Gastroesophageal sphincter (tissue), 3 donors: Measurements from ENCODE around the gene IL22RA2.

Experiments
- CTCF ChIP-seq, 4 experiments: fragments of 200-600 bp in 2 of 4; fragments of 450-650 bp in 2 of 4; sonication (generic) in 1 of 4; IDR thresholded peaks; one replicate each; pipeline ENCODE4 v1.5.1; 2017 to 2019; ENCODE audit warnings: antibody characterized with exemption in 4 of 4, mild to moderate bottlenecking in 2 of 4, moderate library complexity in 2 of 4
- POLR2A ChIP-seq, 2 donors: fragments of 450-650 bp; IDR thresholded peaks; one replicate each; pipeline ENCODE4 v1.6.1; 2017; ENCODE audit warnings: antibody characterized with exemption in 2 of 2, mild to moderate bottlenecking in 2 of 2, moderate library complexity in 1 of 2

- TF ChIP-seq POLR2A (IDR thresholded peaks at IDR 0.05) (no peak), CTCF (IDR thresholded peaks at IDR 0.05) (no peak)
These were observed 8.6 kb upstream of the IL22RA2 start for GRCh38 chr6:137181891-137182653.
